SK-MEL-5 (cell line): Measurements from ENCODE around the gene MTIF2. TPM values are rescaled to one million over a fixed set of nuclear protein-coding genes. Genes with fewer than 3 reads are reported as not detected.
"Not testable (repeated sequence)": the region's sequence is repeated elsewhere in the genome, so short reads cannot be mapped to it uniquely, and the experiment has no call there.

Source experiments
- DNase-seq: peaks from one replicate; pipeline ENCODE4 v3.0.0-alpha.2; 2016; ENCODE audit warnings: low read depth, low spot score
- in situ Hi-C: cut with HindIII; loops from 2 replicates; pipeline ENCODE4 v1.10.0; 2016; ENCODE audit warnings: low sequenced_read_pairs, high pct_unique_total_duplicates, low pct_unique_long_range_greater_than_20kb
- small RNA-seq, 2 experiments: library from RNA; depleted of rRNA; stranded (forward); fragments of <200 nt; gene quantifications; one replicate each; pipeline ENCODE3, GENCODE V24; 2014
- total RNA-seq: library from RNA; depleted of rRNA; stranded (reverse); fragments of >200 nt; shearing (Covaris generic); gene quantifications from 2 replicates; pipeline ENCODE4 v1.2.3, GENCODE V29; 2014; rRNA removed

MTIF2 gene
- total RNA-seq, 1 experiment from 2014 or later: 109 TPM

DNA sequence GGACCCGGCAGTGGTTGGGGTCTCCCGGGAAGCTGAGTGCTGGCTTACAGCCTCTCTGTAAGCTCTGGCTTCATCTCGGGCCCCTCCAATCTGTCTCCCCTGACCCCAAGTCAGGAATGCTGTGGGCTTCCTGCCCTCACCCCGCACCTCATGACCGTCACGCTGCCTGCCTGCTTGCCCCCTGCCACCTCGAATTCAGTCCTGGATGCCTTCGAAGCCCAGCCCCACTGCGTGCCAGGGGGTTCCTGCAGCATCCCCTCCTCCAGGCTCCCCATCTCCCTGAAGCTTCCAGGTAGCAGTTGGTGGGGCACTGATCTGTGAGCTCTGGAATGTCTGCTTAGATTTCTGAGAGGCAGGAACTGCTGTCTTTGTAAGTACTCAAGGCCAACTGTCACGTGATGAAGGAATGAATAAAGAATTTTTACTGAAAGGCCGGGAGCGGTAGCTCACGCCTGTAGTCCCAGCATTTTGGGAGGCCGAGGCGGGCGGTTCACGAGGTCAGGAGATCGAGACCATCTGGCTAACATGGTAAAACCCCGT, 43.5 kb downstream of the MTIF2 start:
- in situ Hi-C loops: no loop called here
- DNase-seq: no peak

DNA sequence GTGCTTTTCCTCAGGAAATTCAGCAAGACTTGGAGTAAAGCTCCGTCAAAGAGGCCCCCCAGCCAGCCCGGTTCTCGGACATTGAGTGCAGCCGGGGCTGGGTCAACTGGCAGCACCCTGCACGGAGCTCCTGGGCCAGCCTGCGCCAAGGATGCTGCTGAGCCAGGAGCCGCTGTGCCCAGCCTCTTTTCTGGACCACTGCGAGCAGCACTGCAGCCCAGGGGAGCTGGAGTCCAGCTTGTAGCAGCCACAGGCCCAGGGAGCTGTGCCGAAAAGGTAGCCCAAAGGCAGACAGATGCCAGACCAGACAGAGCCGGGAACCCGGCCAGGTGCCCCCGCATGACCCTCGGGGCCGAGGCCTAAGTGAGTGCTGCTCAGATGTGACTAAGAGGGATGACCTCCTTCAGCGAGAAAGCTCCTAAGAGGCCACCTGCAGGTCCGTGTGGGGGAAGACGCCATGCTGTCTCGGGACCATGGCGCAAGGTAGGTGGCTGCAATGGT, 44.2 kb downstream of the MTIF2 start:
- in situ Hi-C loops: no loop called here
- no peak for DNase-seq

DNA sequence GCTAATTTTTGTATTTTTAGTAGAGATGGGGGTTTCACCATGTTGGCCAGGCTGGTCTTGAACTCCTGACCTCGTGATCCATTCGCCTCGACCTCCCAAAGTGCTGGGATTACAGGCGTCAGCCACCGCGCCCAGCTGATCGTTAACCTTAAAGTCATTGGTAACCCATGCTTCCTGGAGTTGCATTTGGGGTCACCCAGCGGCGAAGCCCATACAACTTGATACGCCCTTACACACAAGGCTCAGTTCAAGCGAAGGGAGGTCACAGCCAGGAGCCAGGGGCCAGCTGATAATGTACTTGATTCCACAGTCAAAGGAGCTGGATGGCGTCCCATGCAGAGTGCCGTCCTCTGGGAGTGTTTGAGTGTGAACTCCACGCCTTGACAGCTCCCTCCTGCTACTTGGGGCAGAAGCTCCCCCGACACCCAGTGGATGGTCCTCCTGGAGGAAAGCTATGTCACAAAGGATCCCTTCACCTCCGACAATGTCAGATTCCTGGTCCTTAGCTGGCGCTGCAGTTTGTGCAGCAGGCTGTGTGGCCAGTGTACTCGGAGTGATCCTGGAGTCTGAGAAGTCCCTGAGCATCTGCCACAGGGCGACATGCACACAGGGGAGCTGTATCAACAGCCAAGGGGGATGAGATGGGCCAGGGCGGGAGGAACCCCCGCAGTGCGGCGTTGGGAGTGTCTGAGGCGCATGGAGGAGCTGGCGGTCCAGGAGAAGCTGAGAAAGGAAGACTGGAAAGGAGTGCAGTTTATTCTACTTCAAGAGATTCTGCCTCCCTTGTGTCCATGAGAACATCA, 44.9 kb downstream of the MTIF2 start:
- DNase-seq: no peak
- in situ Hi-C loops: no loop called here

DNA sequence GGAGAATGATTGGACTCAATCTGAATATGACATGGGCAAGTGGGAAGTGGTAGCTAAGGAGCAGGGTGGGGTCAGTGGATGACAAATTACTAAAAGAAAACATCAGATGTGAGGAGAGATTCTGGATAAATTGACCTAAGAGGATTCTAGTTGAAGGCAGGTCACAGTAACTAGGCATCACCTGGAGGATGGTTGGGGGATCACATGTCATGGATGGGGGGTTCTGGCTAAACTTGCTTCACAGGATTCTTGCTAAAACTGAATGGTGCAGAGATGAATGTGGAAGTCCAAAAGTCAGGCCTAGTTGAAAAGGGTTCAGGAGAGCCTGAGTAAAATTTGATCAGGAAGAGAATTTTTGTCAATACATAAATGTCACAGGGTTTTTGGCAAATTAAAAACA, 55.2 kb downstream of the MTIF2 start:
- in situ Hi-C loops: no loop called here
- no peak for DNase-seq

DNA sequence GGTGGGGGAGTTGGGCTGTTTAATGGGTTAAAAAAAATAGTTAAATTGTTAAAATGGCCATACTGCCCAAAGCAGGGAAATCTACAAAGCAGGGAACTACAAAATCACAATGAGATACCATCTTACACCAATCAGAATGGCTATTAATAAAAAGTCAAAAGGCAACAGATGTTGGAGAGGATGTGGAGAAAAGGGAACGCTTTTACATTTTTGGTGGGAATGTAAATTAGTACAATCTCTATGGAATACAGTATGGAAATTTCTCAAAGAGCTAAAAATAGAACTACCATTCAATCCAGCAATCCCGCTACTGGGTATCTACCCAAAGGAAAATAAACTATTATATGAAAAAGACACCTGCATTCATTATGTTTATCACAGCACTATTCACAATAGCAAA, 64.1 kb downstream of the MTIF2 start:
- no peak for DNase-seq
- in situ Hi-C loops: no loop called here

DNA sequence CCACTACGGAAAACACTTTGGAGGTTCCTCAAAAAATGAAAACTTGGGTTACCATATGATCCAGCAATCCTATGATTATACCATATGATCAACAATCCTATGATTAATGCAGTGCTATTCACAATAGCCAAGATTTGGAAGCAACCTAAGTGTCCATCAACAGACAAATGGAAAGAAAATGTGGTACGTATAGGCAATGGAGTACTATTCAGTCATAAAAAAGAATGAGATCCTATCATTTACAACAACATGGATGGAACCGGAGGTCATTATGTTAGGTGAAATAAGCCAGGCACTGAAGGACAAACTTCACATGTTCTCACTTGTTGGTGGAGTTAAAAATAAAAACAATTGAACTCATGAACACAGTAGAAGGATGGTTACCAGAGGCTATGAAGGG, 64.5 kb downstream of the MTIF2 start:
- DNase-seq: no peak
- in situ Hi-C loops: no loop called here

DNA sequence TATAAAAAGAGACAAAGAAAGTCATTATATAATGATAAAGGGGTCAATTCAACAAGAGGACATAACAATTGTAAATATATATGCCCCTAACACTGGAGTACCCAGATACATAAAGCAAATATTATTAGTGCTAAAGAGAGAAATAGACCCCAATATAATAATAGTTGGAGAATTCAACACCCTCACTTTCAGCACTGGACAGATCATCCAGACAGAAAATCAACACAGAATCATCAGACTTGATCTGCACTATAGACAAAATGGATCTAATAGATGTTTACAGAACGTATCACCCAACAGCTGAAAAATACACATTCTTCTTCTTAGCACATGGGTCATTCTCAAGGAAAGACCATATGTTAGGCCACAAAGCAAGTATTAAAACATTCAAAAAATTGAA, 68.6 kb downstream of the MTIF2 start:
- no peak for DNase-seq
- in situ Hi-C loops: no loop called here

DNA sequence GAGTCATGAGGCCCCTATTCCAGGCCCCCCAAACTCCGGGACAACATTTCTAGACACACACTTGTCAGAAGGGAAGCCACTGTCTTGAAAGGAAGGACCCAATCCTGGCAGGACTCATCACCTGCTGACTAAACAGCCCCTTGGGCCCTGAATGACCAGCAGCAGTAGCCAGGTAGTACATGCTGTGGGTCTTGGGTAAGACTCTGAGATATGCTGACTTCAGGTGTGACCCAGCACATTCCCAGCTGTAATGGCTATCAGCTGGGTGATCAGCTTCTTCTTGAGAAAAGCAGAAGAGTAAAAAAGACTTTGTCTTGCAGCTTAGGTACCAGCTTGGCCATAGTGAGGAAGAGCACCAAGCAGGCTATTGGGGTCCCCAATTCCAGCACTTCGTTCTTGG, 72.5 kb downstream of the MTIF2 start:
- in situ Hi-C loops: loop anchor here (25.0 kb wide), 2 partner anchors 159 to 484 kb away; partner anchors contain the start of gene EML6
- DNase-seq: no peak

DNA sequence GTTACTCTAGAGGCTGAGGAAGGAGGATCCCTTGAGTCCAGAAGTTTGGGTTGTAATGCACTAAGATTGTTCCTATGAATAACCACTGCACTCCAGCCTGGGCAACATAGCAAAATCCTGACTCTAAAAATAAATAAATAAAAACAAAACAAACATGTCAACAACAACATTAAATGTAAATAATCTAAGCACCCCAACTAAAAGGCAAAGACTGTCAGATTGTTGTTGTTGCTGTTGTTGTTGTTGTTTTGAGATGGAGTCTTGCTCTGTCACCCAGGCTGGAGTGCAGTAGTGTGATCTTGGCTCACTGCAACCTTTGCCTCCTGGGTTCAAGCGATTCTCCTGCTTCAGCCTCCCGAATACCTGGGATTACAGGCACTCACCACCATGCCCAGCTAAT, 77.1 kb downstream of the MTIF2 start:
- not testable (repeated sequence) for DNase-seq
- in situ Hi-C loops: loop anchor here (25.0 kb wide), 2 partner anchors 155 to 480 kb away; partner anchors contain the start of gene EML6

DNA sequence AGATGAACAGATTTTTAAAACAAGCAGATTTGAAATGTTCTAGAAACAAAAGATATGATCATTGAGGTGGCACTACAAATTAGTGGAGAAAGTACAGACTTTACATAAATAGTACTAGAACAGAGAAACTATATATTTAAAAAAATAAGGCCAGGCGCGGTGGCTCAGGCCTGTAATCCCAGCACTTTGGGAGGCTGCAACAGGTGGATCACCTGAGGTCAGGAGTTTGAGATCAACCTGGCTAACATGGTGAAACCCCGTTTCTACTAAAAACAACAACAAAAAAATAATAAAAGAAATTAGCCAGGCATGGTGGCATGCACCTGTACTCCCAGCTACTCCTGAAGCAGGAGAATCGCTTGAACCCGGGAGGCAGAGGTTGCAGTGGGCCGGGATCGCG, 82.2 kb downstream of the MTIF2 start:
- not testable (repeated sequence) for DNase-seq
- in situ Hi-C loops: loop anchor here (25.0 kb wide), 2 partner anchors 150 to 475 kb away; partner anchors contain the start of gene EML6

Small RNAs within 50 kb of the gene (small RNA-seq; reads per million reads assigned to genes)
- gene RF00019: 0 reads per million in 2 experiments

Other genes starting within 250 kb of the MTIF2 start
- gene RTN4, start 218.8 kb downstream of the MTIF2 start, total RNA-seq: 117 and 120 TPM in 2 replicates
- 7.1 and 7.9 TPM in 2 replicates for gene CLHC1, start 36.9 kb downstream of the MTIF2 start, total RNA-seq
- gene RPS27A, start 36.5 kb downstream of the MTIF2 start, total RNA-seq: 2,624 and 2,849 TPM in 2 replicates
- 139 and 161 TPM in 2 replicates for gene CCDC88A, start 150.6 kb upstream of the MTIF2 start, total RNA-seq